Kidney (tissue), 14 donors: ENCODE measurements around the gene STIM2. TPM values are rescaled to one million over a fixed set of nuclear protein-coding genes. Genes with fewer than 3 reads are reported as not detected.

Source experiments
- DNase-seq, 5 donors: peaks; one replicate each; pipeline ENCODE4 v3.0.0-alpha.2; 2013 to 2020
- FAIRE-seq: peaks from 2 replicates; lab custom pipeline; 2012; peaks lifted over from hg19 to GRCh38; lab: Jason Lieb, UNC
- H3K27ac ChIP-seq, 2 donors: one replicate each; pipeline ENCODE4 v1.7.0; 2013; ENCODE audit warnings: low read depth in 2 of 2, low read length in 2 of 2, inconsistent platforms in 1 of 2
- H3K27me3 ChIP-seq: one replicate; pipeline ENCODE4 v1.7.1; 2013; ENCODE audit warnings: low read length, inconsistent platforms; ENCODE audit not compliant: control insufficient read depth, insufficient read depth
- H3K36me3 ChIP-seq, 3 donors: one replicate each; pipeline versions ENCODE4 v1.7.0 to v1.7.1; 2013; ENCODE audit warnings: low read length in 3 of 3, control low read depth in 1 of 3, inconsistent platforms in 1 of 3; ENCODE audit not compliant: insufficient read depth in 3 of 3, control insufficient read depth in 2 of 3
- H3K4me1 ChIP-seq, 3 donors: one replicate each; pipeline versions ENCODE4 v1.7.0 to v1.7.1; 2013; ENCODE audit warnings: low read length in 3 of 3, inconsistent platforms in 1 of 3, low read depth in 1 of 3; ENCODE audit not compliant: control insufficient read depth in 2 of 3, insufficient read depth in 2 of 3
- H3K4me3 ChIP-seq, 3 donors: one replicate each; pipeline versions ENCODE4 v1.7.0 to v1.8.1; 2013; ENCODE audit warnings: low read length in 3 of 3, control low read depth in 1 of 3, inconsistent platforms in 1 of 3
- H3K9ac ChIP-seq, 3 donors: one replicate each; pipeline versions ENCODE4 v1.7.0 to v1.7.1; 2013; ENCODE audit warnings: low read length in 3 of 3, control low read depth in 1 of 3, inconsistent platforms in 1 of 3
- H3K9me3 ChIP-seq, 3 donors: one replicate each; pipeline versions ENCODE4 v1.7.0 to v1.7.1; 2013; ENCODE audit warnings: low read length in 3 of 3, control low read depth in 1 of 3, inconsistent platforms in 1 of 3; ENCODE audit not compliant: control insufficient read depth in 2 of 3, insufficient read depth in 1 of 3
- CTCF ChIP-seq: IDR thresholded peaks from 3 replicates; pipeline ENCODE4 v1.5.1; 2012; ENCODE audit warnings: mild to moderate bottlenecking, moderate library complexity, borderline replicate concordance; ENCODE audit not compliant: insufficient read depth; ENCODE audit errors: extremely low read depth
- intact Hi-C: fragments of 100-400 bp; cut with DNase I; formaldehyde crosslinking; loops from one replicate; pipeline ENCODE4 v1.11.1; 2022
- polyA plus RNA-seq: library from polyadenylated mRNA; stranded (reverse); fragments of 350-450 nt; fragmentation: Illumina TruSeq; extraction: RNeasy Lipid Tissue Mini Kit (QIAGEN cat#74804); gene quantifications from one replicate; pipeline ENCODE4 v1.2.3, GENCODE V29; 2014; ENCODE audit warnings: low read depth, low replicate concordance; ENCODE audit not compliant: insufficient read depth
- total RNA-seq: library from RNA; stranded (reverse); fragmentation: NEBNext Ultra II Directional; extraction: Animal tissue kit (Norgen Biotek cat#: 25700); gene quantifications from one replicate; pipeline ENCODE4 v1.2.1, GENCODE V29; 2021
- donor health status: control.
- donor health status: control.
- donor health status: control.
- donor health status: control.
- donor health status: control.
- donor health status: DM: yes; HTN: yes; CAD: no.
- donor health status: Normal renal cell carcinoma (clear cell type).

Gene STIM2
- total and polyA plus RNA-seq, 2 donors from 2014 or later = 27.8 to 38.9 TPM

- H3K36me3 ChIP-seq = no peaks in the 10 kb centered on the region
Measured at GRCh38 chr4:27040356-27040755, 179.7 kb downstream of the STIM2 start.

GRCh38 chr4:27042411-27042810 is 181.8 kb downstream of the STIM2 start:
- TF ChIP-seq CTCF = no peak
- no peak for FAIRE-seq
- no peak overlapping the region for H3K9ac ChIP-seq

More at GRCh38 chr4:27040356-27040755, 179.7 kb downstream of the STIM2 start:
- H3K4me1 ChIP-seq = no peaks in the 10 kb centered on the region
- H3K9ac ChIP-seq = no peak overlapping the region
- intact Hi-C loops = loop anchor here (10.0 kb wide), 1 partner anchor 274 kb away; no protein-coding TSS in a partner anchor
- DNase-seq (no peak), FAIRE-seq (no peak)
- no peak for TF ChIP-seq CTCF
- H3K4me3 ChIP-seq = no peak overlapping the region
- H3K27ac ChIP-seq = no peak overlapping the region
- H3K9me3 ChIP-seq = no peaks in the 10 kb centered on the region
- H3K27me3 ChIP-seq = no peaks in the 10 kb centered on the region

GRCh38 chr4:27043200-27043599 is 182.6 kb downstream of the STIM2 start:
- TF ChIP-seq CTCF = no peak
- Histone ChIP-seq H3K27me3 (no peaks in the 10 kb centered on the region), H3K4me1 (no peaks in the 10 kb centered on the region), H3K27ac (no peak overlapping the region), H3K4me3 (no peak overlapping the region), H3K9ac (no peak overlapping the region), H3K36me3 (no peaks in the 10 kb centered on the region), H3K9me3 (no peaks in the 10 kb centered on the region)
- FAIRE-seq (no peak), DNase-seq (no peak)
- intact Hi-C loops = loop anchor here (10.0 kb wide), 1 partner anchor 272 kb away; no protein-coding TSS in a partner anchor

More at GRCh38 chr4:27042411-27042810, 181.8 kb downstream of the STIM2 start:
- intact Hi-C loops = loop anchor here (10.0 kb wide), 1 partner anchor 272 kb away; no protein-coding TSS in a partner anchor
- H3K4me3 ChIP-seq = no peak overlapping the region
- H3K4me1 ChIP-seq = no peaks in the 10 kb centered on the region
- no peaks in the 10 kb centered on the region for H3K36me3 ChIP-seq
- H3K27ac ChIP-seq = no peak overlapping the region
- H3K27me3 ChIP-seq = no peaks in the 10 kb centered on the region
- no peak for DNase-seq
- H3K9me3 ChIP-seq = no peaks in the 10 kb centered on the region

GRCh38 chr4:27046851-27047250 is 186.2 kb downstream of the STIM2 start:
- H3K27me3 ChIP-seq = no peaks in the 10 kb centered on the region
- no peak for DNase-seq
- H3K4me1 ChIP-seq = peaks cover 0 to 5% (median 3%) of the 10 kb centered on the region in 3 donors
- no peaks in the 10 kb centered on the region for H3K36me3 ChIP-seq
- H3K9ac ChIP-seq = no peak overlapping the region
- intact Hi-C loops = loop anchor here (10.0 kb wide), 1 partner anchor 268 kb away; no protein-coding TSS in a partner anchor
- H3K27ac ChIP-seq = no peak overlapping the region
- TF ChIP-seq CTCF = no peak
- H3K4me3 ChIP-seq = no peak overlapping the region
- FAIRE-seq = no peak
- no peaks in the 10 kb centered on the region for H3K9me3 ChIP-seq
